Left lung (tissue), 10 donors: ENCODE data around the gene HOXB4. TPM values are rescaled to one million over a fixed set of nuclear protein-coding genes. Genes with fewer than 3 reads are reported as not detected.

Experiments used
- ATAC-seq: fragments of 200-7000 bp; cut with Tn5 transposase; one replicate; pipeline ENCODE4 v1.9.1; 2020; ENCODE audit warnings: moderate library complexity
- DNase-seq, 4 donors: peaks; one replicate each; pipeline ENCODE4 v3.0.0-alpha.2; 2013 to 2020
- H3K27ac ChIP-seq, 2 donors: fragments of 200-600 bp; sonication (generic) in 1 of 2; one replicate each; pipeline versions ENCODE4 v1.5.0 to v1.8.0; 2020 to 2021
- H3K27me3 ChIP-seq, 2 donors: fragments of 200-600 bp; sonication (generic) in 1 of 2; one replicate each; pipeline versions ENCODE4 v1.5.0 to v1.8.0; 2020 to 2021
- H3K36me3 ChIP-seq, 2 donors: fragments of 200-600 bp; sonication (generic) in 1 of 2; one replicate each; pipeline versions ENCODE4 v1.5.0 to v1.8.0; 2020 to 2021
- H3K4me1 ChIP-seq, 2 donors: fragments of 200-600 bp; one replicate each; pipeline ENCODE4 v1.8.0; 2021
- H3K4me3 ChIP-seq, 2 donors: fragments of 200-600 bp; sonication (generic) in 1 of 2; one replicate each; pipeline versions ENCODE4 v1.5.0 to v1.8.0; 2020 to 2021; ENCODE audit warnings: mild to moderate bottlenecking in 1 of 2
- H3K9me3 ChIP-seq, 2 donors: fragments of 200-600 bp; sonication (generic) in 1 of 2; one replicate each; pipeline versions ENCODE4 v1.5.0 to v1.8.0; 2020 to 2021
- CTCF ChIP-seq, 2 donors: fragments of 200-600 bp; sonication (generic) in 1 of 2; IDR thresholded peaks; one replicate each; pipeline versions ENCODE4 v1.5.0 to v1.8.0; 2021; ENCODE audit warnings: antibody characterized with exemption in 2 of 2
- intact Hi-C, 2 donors: fragments of 100-400 bp; cut with DNase I; formaldehyde crosslinking; loops; one replicate each; pipeline versions ENCODE4 v1.11.2 to v1.14.2; 2022
- polyA plus RNA-seq, 6 donors: library from polyadenylated mRNA; unstranded; fragments of 120-200 nt; gene quantifications; one replicate each; pipeline ENCODE4 v1.2.1, GENCODE V29; 2013; ENCODE audit not compliant: insufficient read length in 6 of 6
- total RNA-seq, 2 donors: library from RNA; stranded (reverse); fragmentation: NEBNext Ultra II Directional; extraction: Animal tissue kit (Norgen Biotek cat#: 25700); gene quantifications; one replicate each; pipeline ENCODE4 v1.2.1, GENCODE V29; 2021
- donor health status: DM: no; HTN: yes; CAD: no.
- donor health status: DM: no; HTN: no; CAD: no.

Gene HOXB4
- total and polyA plus RNA-seq, 8 donors: 4.5 to 19.0 (median 12.8) TPM

- intact Hi-C loops: no loop called here
- ATAC-seq (peak; percentile 9), DNase-seq (no peak)
- Histone ChIP-seq H3K36me3 (no peaks in the 10 kb centered on the region), H3K4me3 (peak overlapping the region; percentile 29 to 46), H3K9me3 (no peaks in the 10 kb centered on the region), H3K27me3 (peaks cover 65 to 100% of the 10 kb centered on the region in 2 donors), H3K4me1 (peaks cover 3 to 47% of the 10 kb centered on the region in 2 donors), H3K27ac (peak overlapping the region; percentile 72 to 95)
- no peak for TF ChIP-seq CTCF (IDR thresholded peaks at IDR 0.05)
Measured at GRCh38 chr17:48578616-48579470, 693 bp upstream of the HOXB4 start.

- ATAC-seq: no peak
- H3K27ac ChIP-seq: peak overlapping the region; percentile 72 to 95
- no peak for DNase-seq
Measured at GRCh38 chr17:48577330-48577945, 712 bp downstream of the HOXB4 start.

GRCh38 chr17:48576479-48577309 lies 1.5 kb downstream of the HOXB4 start:
- no peak for DNase-seq
- H3K27ac ChIP-seq: peak overlapping the region; percentile 72 to 95

More at GRCh38 chr17:48577330-48577945, 712 bp downstream of the HOXB4 start:
- H3K4me3 ChIP-seq: peak overlapping the region; percentile 29 to 46
- no peak for TF ChIP-seq CTCF (IDR thresholded peaks at IDR 0.05)
- H3K36me3 ChIP-seq: no peaks in the 10 kb centered on the region
- peaks cover 62 to 100% of the 10 kb centered on the region in 2 donors for H3K27me3 ChIP-seq
- intact Hi-C loops: no loop called here
- H3K9me3 ChIP-seq: no peaks in the 10 kb centered on the region
- H3K4me1 ChIP-seq: peaks cover 3 to 42% of the 10 kb centered on the region in 2 donors

GRCh38 chr17:48575673-48576478 lies 2.3 kb downstream of the HOXB4 start:
- H3K9me3 ChIP-seq: no peaks in the 10 kb centered on the region
- peak overlapping the region in 1 of 2 donors; percentile 46 for H3K4me3 ChIP-seq
- H3K27ac ChIP-seq: peak overlapping the region; percentile 72 to 95
- ATAC-seq: no peak
- TF ChIP-seq CTCF (IDR thresholded peaks at IDR 0.05): no peak
- peaks cover 3 to 31% of the 10 kb centered on the region in 2 donors for H3K4me1 ChIP-seq
- intact Hi-C loops: no loop called here
- peaks cover 47 to 100% of the 10 kb centered on the region in 2 donors for H3K27me3 ChIP-seq
- H3K36me3 ChIP-seq: no peaks in the 10 kb centered on the region
- no peak for DNase-seq

More at GRCh38 chr17:48576479-48577309, 1.5 kb downstream of the HOXB4 start:
- intact Hi-C loops: no loop called here
- no peaks in the 10 kb centered on the region for H3K36me3 ChIP-seq
- no peak for TF ChIP-seq CTCF (IDR thresholded peaks at IDR 0.05)
- H3K4me1 ChIP-seq: peaks cover 3 to 34% of the 10 kb centered on the region in 2 donors
- no peak for ATAC-seq
- no peaks in the 10 kb centered on the region for H3K9me3 ChIP-seq
- peak overlapping the region; percentile 29 to 46 for H3K4me3 ChIP-seq
- peaks cover 55 to 100% of the 10 kb centered on the region in 2 donors for H3K27me3 ChIP-seq
